Hepatocyte (in vitro differentiated cells): ENCODE results near the gene ATXN1.

ENCODE experiments used
- EZH2 ChIP-seq: fragments of 200-600 bp; sonication (generic); IDR thresholded peaks from 2 replicates; pipeline ENCODE4 v1.6.1; 2016; ENCODE audit warnings: antibody characterized with exemption, mild to moderate bottlenecking, borderline replicate concordance
- EZH2phosphoT487 ChIP-seq: fragments of 200-600 bp; sonication (generic); IDR thresholded peaks from one replicate; pipeline ENCODE4 v1.6.1; 2018; ENCODE audit warnings: antibody characterized with exemption, mild to moderate bottlenecking, low read depth, moderate library complexity; ENCODE audit not compliant: unreplicated experiment, severe bottlenecking
- TF ChIP-seq, protein P1 (sequence below): fragments of 200-600 bp; sonication (generic); IDR thresholded peaks from 2 replicates; pipeline ENCODE4 v1.5.1; 2016; ENCODE audit warnings: antibody characterized with exemption, mild to moderate bottlenecking; ENCODE audit not compliant: poor library complexity

DNA sequence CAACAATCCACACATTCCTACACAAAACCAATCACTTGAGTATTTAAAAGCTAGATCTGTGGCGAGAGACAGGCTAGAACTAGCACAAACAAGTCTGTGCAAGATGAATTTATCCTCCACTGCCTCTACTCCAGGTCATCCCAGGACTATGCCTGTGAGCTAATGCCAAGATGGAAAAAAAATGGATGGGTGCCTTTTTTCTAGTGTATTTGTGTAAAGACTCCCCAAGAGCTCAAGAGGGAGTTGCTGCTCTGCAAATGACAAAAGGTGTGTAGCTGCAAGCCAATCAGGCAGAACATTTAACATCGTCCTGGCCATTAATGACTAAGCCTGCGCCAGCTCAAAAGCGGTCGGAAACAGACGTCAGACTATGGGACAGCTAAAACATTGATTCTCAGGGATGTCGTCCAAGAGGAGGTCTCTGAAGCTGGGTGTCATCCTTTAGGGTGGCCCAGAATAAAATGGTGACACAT, 21.9 kb downstream of the ATXN1 start:
- TF ChIP-seq, protein P1, sequence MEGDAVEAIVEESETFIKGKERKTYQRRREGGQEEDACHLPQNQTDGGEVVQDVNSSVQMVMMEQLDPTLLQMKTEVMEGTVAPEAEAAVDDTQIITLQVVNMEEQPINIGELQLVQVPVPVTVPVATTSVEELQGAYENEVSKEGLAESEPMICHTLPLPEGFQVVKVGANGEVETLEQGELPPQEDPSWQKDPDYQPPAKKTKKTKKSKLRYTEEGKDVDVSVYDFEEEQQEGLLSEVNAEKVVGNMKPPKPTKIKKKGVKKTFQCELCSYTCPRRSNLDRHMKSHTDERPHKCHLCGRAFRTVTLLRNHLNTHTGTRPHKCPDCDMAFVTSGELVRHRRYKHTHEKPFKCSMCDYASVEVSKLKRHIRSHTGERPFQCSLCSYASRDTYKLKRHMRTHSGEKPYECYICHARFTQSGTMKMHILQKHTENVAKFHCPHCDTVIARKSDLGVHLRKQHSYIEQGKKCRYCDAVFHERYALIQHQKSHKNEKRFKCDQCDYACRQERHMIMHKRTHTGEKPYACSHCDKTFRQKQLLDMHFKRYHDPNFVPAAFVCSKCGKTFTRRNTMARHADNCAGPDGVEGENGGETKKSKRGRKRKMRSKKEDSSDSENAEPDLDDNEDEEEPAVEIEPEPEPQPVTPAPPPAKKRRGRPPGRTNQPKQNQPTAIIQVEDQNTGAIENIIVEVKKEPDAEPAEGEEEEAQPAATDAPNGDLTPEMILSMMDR: no peak
- no peak for TF ChIP-seq EZH2phosphoT487
- no peak for TF ChIP-seq EZH2
